ENCODE results near the gene PARP14. TPM values are rescaled to one million over a fixed set of nuclear protein-coding genes. Genes with fewer than 3 reads are reported as not detected.
"Not testable (repeated sequence)": the region's sequence is repeated elsewhere in the genome, so short reads cannot be mapped to it uniquely, and the experiment has no call there.

Gene PARP14
- total RNA-seq, 2 experiments from 2014 or later: 132 to 140 TPM

DNA sequence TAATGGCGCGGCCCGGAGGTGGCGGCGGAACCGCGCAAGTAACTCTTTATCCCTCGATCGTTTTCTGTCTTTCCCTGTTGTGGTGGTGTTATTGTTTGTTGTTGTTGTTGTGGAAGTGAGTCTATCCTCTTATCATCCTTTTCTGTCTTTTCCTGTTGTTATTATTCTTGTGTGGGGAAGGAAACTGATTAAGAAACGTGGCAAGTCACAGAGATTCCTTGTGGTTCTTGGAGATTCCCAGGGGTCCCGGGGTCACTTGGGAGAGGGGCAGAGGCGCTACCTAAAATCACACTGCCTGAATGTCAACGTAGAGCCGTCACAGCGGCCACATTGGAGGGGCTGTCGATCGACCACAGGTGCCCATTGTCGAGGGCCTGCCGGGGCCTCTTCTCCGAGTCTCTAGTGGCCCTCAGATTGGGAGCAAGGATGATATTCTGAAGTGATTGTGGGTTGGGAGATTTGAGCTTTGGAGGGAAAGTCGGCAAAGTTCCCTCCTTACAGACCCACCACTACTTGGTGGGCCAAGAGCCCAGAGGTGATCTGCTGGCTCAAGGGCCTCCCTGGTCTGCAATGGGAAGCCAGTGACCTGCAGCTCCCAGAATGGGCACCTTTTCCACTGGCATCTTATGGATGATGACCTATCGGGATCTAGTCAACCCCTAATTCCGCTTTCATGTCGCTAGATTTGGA lies 790 bp downstream of the PARP14 start:
- Mint-ChIP-seq H3K9me3 (no peaks in the 10 kb centered on the region), H3K4me1 (peaks cover 57% of the 10 kb centered on the region), H3K4me3 (peak overlapping the region; percentile 96), H3K27ac (peak overlapping the region; percentile 93), H3K36me3 (ENCODE audit: low read depth) (peaks cover 48% of the 10 kb centered on the region), H3K27me3 (no peaks in the 10 kb centered on the region)
- ChIA-PET POLR2A (interaction anchor here (0.6 to 7.2 kb wide), 15 partner anchors 12 to 1136 kb away, joined by 3 to 228 read pairs (median 9); partner anchors contain the start of genes DTX3L, FAM162A, HSPBAP1 and KPNA1), CTCF (interaction anchor here (0.6 to 5.3 kb wide), 6 partner anchors 12 to 1136 kb away, joined by 4 to 206 read pairs (median 17); partner anchors contain the start of genes DTX3L, PARP9, POLQ and WDR5B)
- no peak for DNase-seq

DNA sequence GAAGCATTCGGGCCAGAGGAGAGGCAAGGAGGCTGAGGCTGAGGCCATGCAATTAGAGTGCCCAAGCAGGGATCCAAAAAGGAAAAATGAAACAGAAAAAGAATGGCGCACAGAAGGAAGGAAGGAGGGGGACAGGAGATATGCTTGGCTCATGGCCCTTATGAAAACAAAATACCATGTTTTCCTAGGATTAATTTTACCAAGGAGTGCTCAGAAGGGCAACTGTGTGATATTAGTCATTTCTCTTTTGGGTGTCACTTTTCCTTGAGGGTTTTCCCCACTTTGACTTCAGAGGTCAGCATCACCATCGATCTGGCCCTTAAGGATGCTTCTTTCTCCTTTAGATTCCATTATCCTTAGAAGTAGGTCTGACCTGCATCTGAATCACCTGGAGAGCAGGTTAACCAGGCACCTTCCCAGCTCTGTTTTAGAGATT lies 1.4 kb downstream of the PARP14 start:
- POLR2A ChIA-PET: interaction anchor here (1.2 to 7.2 kb wide), 6 partner anchors 11 to 167 kb away, joined by 3 to 228 read pairs (median 9); partner anchors contain the start of genes DTX3L, KPNA1, PARP15 and PARP9
- H3K4me3 Mint-ChIP-seq: peak overlapping the region; percentile 96

DNA sequence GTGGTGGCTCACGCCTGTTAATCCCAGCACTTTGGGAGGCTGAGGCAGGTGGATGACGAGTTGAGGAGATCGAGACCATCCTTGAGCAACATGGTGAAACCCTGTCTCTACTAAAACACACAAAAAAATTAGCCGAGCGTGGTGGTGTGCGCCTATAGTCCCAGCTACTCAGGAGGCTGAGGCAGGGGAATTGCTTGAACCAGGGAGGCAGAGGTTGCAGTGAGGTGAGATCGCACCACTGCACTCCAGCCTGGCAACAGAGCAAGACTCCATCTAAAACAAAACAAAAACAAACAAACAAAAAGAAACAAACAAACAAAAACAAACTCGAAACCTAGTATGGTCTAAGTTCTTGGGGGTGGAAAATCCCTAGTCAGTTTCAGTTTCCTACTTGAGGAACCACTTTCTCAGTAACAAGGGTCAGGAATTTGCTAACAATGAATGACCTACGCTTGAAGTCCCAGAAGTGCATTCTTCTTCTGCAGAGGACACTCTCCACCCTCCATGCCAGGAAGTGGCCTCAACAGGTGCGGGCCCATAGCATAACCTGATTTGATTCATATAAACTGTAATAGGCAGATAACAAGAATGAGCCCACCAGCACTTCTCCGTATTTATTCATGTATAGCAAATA lies 2.3 kb downstream of the PARP14 start:
- peak overlapping the region; percentile 49 for H3K27ac Mint-ChIP-seq
- not testable (repeated sequence) for H3K27me3 Mint-ChIP-seq, DNase-seq, H3K9me3 Mint-ChIP-seq
- H3K4me3 Mint-ChIP-seq: peak overlapping the region; percentile 96
- peaks cover 48% of the 10 kb centered on the region for H3K36me3 Mint-ChIP-seq (ENCODE audit: low read depth)
- POLR2A ChIA-PET: interaction anchor here (1.1 to 7.2 kb wide), 3 partner anchors 13 to 122 kb away, joined by 4 to 228 read pairs (median 5); partner anchors contain the start of genes DTX3L and PARP9
- CTCF ChIA-PET: interaction anchor here (1.0 to 1.5 kb wide), 2 partner anchors 121 to 123 kb away, joined by 4 to 8 read pairs; no protein-coding TSS in a partner anchor
- H3K4me1 Mint-ChIP-seq: peaks cover 69% of the 10 kb centered on the region

More for the DNA sequence above, 1.4 kb downstream of the PARP14 start:
- Mint-ChIP-seq H3K9me3 (no peaks in the 10 kb centered on the region), H3K4me1 (peaks cover 63% of the 10 kb centered on the region), H3K27ac (peak overlapping the region; percentile 93), H3K36me3 (ENCODE audit: low read depth) (peaks cover 48% of the 10 kb centered on the region), H3K27me3 (no peaks in the 10 kb centered on the region)
- CTCF ChIA-PET: no interaction called here
- no peak for DNase-seq

DNA sequence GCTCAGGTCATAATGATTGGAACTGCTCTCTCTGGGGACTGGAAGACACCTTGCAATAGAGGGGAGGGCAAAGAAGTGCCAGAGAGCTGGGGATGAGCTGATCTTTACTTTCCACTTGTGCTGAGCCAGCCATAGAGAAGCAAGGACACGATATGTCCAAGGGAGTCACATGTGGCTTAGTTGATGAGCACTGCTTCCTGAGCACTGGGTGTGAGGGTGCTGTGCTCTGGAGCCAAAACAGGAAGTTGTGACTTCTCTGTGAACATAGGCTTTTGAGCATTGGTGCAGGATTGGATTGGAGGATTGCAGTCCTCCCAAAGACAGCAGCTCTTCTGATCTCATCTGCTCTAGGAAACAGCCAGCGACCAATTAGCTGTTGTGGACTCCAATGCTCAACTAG lies 6.7 kb downstream of the PARP14 start:
- POLR2A ChIA-PET: interaction anchor here (0.7 to 3.1 kb wide), 6 partner anchors 8 to 138 kb away, joined by 3 to 10 read pairs (median 6); partner anchors contain the start of genes DTX3L, PARP14 and PARP9
- no peak overlapping the region for H3K4me3 Mint-ChIP-seq
- H3K9me3 Mint-ChIP-seq: no peaks in the 10 kb centered on the region
- CTCF ChIA-PET: interaction anchor here (0.7 to 1.1 kb wide), 3 partner anchors 9 to 125 kb away, joined by 3 read pairs; no protein-coding TSS in a partner anchor
- DNase-seq: no peak
- peaks cover 48% of the 10 kb centered on the region for H3K4me1 Mint-ChIP-seq
- peaks cover 41% of the 10 kb centered on the region for H3K36me3 Mint-ChIP-seq (ENCODE audit: low read depth)
- peak overlapping the region; percentile 21 for H3K27ac Mint-ChIP-seq
- H3K27me3 Mint-ChIP-seq: no peaks in the 10 kb centered on the region

DNA sequence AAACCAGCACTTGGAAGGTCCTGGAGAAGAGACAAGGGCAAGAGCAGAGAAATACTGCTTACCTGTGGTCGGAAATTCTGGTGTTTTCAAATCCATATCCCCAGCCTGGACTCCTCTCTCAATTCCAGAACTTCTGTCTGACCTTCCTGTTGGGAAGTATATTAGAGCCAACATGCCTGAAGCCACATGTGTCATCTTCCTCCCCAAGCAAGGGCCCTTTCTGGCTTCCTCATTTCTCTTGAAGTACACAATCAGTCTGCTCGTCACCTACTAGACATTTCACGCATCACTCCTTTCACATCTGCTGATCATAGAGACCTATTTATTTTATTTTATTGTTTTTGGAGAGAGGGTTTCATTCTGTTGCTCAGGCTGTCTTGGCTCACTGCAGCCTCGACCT lies 8.4 kb downstream of the PARP14 start:
- Mint-ChIP-seq H3K9me3 (no peaks in the 10 kb centered on the region), H3K27ac (no peak overlapping the region), H3K36me3 (ENCODE audit: low read depth) (peaks cover 44% of the 10 kb centered on the region), H3K4me3 (no peak overlapping the region), H3K4me1 (peaks cover 32% of the 10 kb centered on the region), H3K27me3 (no peaks in the 10 kb centered on the region)
- ChIA-PET CTCF (no interaction called here), POLR2A (interaction anchor here (2.2 to 3.1 kb wide), 3 partner anchors 8 to 124 kb away, joined by 9 to 10 read pairs (median 10); partner anchors contain the start of genes DTX3L, PARP14 and PARP9)
- DNase-seq: no peak

DNA sequence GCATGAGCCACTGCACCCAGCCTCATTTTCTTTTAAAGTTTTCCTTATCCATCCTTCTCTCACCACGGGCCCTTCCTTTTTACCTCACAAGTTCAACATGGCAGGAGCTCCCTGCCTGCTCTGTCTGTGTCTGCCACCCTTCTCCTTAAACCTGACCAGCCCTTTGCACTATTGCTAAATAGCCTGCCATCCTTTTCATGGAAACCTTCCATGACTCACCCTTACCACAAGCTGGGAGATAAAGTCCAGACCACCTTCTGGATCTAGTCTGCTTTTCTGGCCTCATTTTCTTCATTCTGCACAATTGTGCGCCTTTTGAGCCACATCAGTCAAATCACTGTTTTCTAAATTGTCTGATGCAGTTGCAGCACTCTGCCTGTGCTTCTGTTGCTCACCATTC lies 8.9 kb downstream of the PARP14 start:
- peaks cover 26% of the 10 kb centered on the region for H3K4me1 Mint-ChIP-seq
- H3K4me3 Mint-ChIP-seq: no peak overlapping the region
- POLR2A ChIA-PET: interaction anchor here (3.1 kb wide), 1 partner anchor 10 kb away, joined by 9 read pairs; the partner anchor contains the start of gene PARP14
- peaks cover 44% of the 10 kb centered on the region for H3K36me3 Mint-ChIP-seq (ENCODE audit: low read depth)
- no peaks in the 10 kb centered on the region for H3K27me3 Mint-ChIP-seq
- CTCF ChIA-PET: no interaction called here
- no peak for DNase-seq
- H3K9me3 Mint-ChIP-seq: no peaks in the 10 kb centered on the region
- peak overlapping the region; percentile 28 for H3K27ac Mint-ChIP-seq

DNA sequence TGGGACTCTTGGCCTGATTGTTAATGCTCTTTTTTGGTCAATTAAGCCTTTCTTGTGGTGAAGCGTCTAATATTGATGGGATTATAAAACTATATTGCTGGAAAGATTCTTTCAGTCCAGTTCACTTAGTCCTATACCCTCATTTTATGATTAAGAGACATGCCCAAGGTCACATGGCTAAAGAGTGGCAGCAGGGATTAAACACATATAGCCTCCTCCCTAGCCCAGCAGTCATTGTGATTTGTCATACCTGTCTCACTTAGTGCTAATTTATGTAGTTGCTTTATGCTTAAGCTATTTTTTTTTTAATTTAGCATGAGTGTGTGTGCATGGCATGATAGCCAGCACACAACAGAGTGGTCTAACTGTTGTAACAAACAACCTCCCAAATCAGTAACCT lies 9.5 kb downstream of the PARP14 start:
- Mint-ChIP-seq H3K36me3 (ENCODE audit: low read depth) (peaks cover 44% of the 10 kb centered on the region), H3K4me1 (peaks cover 25% of the 10 kb centered on the region), H3K9me3 (no peaks in the 10 kb centered on the region), H3K4me3 (no peak overlapping the region), H3K27ac (peak overlapping the region; percentile 28), H3K27me3 (no peaks in the 10 kb centered on the region)
- ChIA-PET CTCF (no interaction called here), POLR2A (interaction anchor here (3.1 kb wide), 1 partner anchor 11 kb away, joined by 9 read pairs; the partner anchor contains the start of gene PARP14)
- no peak for DNase-seq

DNA sequence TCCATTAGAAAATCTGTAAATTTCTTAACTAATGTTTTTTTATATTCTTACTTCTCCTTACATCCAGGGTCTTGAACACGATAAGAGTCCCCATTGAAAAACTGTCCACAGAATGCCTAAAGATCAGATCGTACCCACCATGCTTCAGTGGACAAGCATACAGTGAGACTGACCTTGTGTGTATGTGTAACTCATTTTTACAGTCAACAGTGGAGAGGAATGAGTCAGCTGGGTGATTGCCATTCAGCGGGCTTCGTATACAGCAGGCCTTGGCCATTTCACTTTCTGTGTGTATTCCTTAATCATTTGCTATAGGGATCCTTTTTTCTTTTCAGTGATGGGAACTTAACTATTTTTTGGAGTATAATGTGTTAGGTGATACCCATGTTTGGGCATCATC lies 10.6 kb downstream of the PARP14 start:
- H3K9me3 Mint-ChIP-seq: no peaks in the 10 kb centered on the region
- H3K27me3 Mint-ChIP-seq: no peaks in the 10 kb centered on the region
- ChIA-PET POLR2A (no interaction called here), CTCF (interaction anchor here (0.5 to 1.3 kb wide), 3 partner anchors 16 to 982 kb away, joined by 3 to 4 read pairs (median 3); no protein-coding TSS in a partner anchor)
- no peak overlapping the region for H3K27ac Mint-ChIP-seq
- H3K36me3 Mint-ChIP-seq (ENCODE audit: low read depth): peaks cover 51% of the 10 kb centered on the region
- H3K4me3 Mint-ChIP-seq: no peak overlapping the region
- no peak for DNase-seq
- peaks cover 24% of the 10 kb centered on the region for H3K4me1 Mint-ChIP-seq

DNA sequence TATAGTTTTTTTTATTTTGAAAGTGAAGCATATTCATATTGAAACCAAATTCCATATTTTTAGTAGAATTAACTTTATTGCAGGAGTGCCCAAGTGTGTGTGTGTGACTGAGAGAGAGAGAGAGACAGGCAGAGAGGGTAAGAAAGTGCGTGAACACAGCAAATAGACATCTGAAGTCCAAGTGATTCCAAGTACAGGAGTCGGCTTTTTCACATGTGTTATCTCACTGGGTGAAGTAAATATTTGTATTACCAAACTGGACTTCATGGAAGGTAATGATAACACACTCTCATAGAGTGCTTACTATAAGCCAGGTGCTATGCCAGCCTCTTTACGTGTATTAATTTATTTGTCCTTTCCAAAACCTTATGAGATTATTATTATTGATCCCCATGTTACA lies 12.0 kb downstream of the PARP14 start:
- no peak for DNase-seq
- Mint-ChIP-seq H3K27ac (no peak overlapping the region), H3K27me3 (no peaks in the 10 kb centered on the region), H3K4me1 (peaks cover 13% of the 10 kb centered on the region), H3K36me3 (ENCODE audit: low read depth) (peaks cover 65% of the 10 kb centered on the region), H3K9me3 (no peaks in the 10 kb centered on the region), H3K4me3 (no peak overlapping the region)
- ChIA-PET CTCF (no interaction called here), POLR2A (interaction anchor here (1.0 to 1.5 kb wide), 2 partner anchors 11 to 36 kb away, joined by 3 read pairs; partner anchors contain the start of gene PARP14)

DNA sequence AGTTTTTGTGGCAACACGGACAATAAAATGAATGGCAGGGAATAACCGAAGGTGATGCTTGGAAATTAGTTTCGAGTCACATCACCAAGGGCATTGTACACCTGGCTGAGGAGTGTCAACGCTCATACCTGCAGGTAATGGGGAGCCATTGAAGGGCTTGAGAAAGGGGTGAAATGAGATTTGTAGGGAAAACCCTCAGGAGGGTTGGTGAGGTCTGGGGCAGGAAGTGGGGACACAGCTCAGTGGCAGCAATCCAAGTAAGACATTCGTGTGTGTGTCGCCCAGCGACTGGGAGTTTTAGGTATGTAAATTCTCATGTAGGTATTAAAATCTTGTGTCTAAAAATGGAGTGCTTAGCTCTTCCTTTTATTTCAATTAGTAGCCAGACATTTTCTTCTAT lies 14.3 kb downstream of the PARP14 start:
- DNase-seq: no peak
- Mint-ChIP-seq H3K27me3 (no peaks in the 10 kb centered on the region), H3K4me1 (peaks cover 14% of the 10 kb centered on the region), H3K36me3 (ENCODE audit: low read depth) (peaks cover 85% of the 10 kb centered on the region), H3K4me3 (no peak overlapping the region), H3K27ac (no peak overlapping the region), H3K9me3 (no peaks in the 10 kb centered on the region)
- ChIA-PET CTCF (interaction anchor here (0.5 to 0.7 kb wide), 2 partner anchors 16 to 1150 kb away, joined by 3 read pairs; no protein-coding TSS in a partner anchor), POLR2A (no interaction called here)

DNA sequence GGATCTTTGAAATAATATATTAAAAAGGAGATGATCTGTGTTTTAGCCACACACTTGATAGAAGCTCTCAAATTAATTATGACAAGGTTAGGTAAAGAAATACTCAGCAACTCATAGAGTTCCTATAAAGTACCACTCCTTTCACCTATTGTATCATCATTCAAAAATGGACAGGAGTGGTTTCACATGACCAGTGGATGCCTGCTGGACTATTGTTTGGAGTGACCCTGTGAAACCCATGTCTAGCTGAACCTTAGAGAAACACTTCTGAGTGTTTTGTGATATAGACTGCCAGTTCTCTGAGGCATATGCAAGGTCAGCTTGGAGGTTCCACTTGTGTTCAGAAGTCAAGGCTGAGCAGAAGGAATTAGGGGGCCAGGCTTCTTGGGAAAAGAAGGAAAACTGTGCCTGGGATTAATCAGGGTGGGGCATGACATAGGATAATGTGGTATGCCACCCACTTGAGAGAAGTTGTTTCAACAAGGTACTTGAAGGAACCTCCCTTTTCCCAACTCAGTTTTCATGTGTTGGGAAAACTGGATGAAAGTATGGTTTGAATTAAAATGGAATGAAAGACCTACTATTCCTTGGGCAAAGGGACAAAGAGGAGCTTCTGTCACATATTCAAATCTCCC lies 15.4 kb downstream of the PARP14 start:
- H3K27me3 Mint-ChIP-seq: no peaks in the 10 kb centered on the region
- no peak for DNase-seq
- no peak overlapping the region for H3K27ac Mint-ChIP-seq
- ChIA-PET POLR2A (interaction anchor here (1.3 to 2.0 kb wide), 3 partner anchors 8 to 17 kb away, joined by 3 to 10 read pairs (median 4); no protein-coding TSS in a partner anchor), CTCF (interaction anchor here (1.0 to 1.5 kb wide), 3 partner anchors 9 to 16 kb away, joined by 3 to 5 read pairs (median 3); no protein-coding TSS in a partner anchor)
- no peak overlapping the region for H3K4me3 Mint-ChIP-seq
- H3K9me3 Mint-ChIP-seq: no peaks in the 10 kb centered on the region
- peaks cover 93% of the 10 kb centered on the region for H3K36me3 Mint-ChIP-seq (ENCODE audit: low read depth)
- H3K4me1 Mint-ChIP-seq: peaks cover 14% of the 10 kb centered on the region

DNA sequence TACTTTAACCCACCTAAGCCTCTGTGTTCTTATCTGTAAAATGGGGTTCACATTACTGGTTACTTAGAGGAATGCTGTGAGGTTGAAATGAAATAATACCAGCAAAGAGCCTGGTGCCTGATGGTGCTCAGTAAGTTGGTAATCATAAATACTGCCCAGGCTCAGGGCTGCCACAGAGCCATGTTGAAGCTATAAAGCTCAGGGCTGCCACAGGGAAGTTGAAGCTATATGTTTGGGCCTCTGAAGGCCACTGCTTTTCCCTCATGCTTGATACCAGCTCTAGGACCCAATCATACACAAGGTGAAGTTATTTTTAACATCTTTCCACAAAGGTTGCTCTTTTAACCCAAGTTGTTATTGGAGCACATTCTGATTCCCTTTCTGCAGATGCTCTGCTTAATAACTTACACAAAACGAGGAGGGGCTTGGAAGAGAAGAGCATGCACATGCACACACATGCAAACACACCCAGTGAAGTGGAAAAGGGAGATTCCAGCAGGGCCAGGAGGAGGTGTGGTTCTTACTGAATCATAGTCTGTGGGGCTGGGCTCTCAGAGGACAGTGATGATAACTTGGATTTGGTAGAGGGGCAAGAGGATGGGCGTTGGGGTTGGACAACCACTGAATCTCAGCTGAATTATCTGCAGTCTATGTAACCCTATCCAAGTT lies 17.4 kb downstream of the PARP14 start:
- no peak for DNase-seq
- Mint-ChIP-seq H3K27me3 (no peaks in the 10 kb centered on the region), H3K9me3 (no peaks in the 10 kb centered on the region), H3K4me3 (no peak overlapping the region), H3K4me1 (peaks cover 20% of the 10 kb centered on the region), H3K27ac (no peak overlapping the region), H3K36me3 (ENCODE audit: low read depth) (peaks cover 88% of the 10 kb centered on the region)
- CTCF ChIA-PET: no interaction called here
- POLR2A ChIA-PET: interaction anchor here (1.0 to 2.0 kb wide), 2 partner anchors 10 to 282 kb away, joined by 3 to 10 read pairs; partner anchors contain the start of gene WDR5B

All from activated CD4-positive, alpha-beta memory T cell treated with anti-CD3 and anti-CD28 coated beads, Interleukin-2, amount 10 ng/mL, durations not matched to agents 7 days and 5 days (primary cell).